B cell (primary cell): Measurements from ENCODE around the gene NIF3L1. TPM values are rescaled to one million over a fixed set of nuclear protein-coding genes. Genes with fewer than 3 reads are reported as not detected.
A peak's percentile ranks its signal among the peaks of the same experiment; 100 is the strongest.

ENCODE experiments used
- ATAC-seq: fragments of 200-7000 bp; cut with Tn5 transposase; one replicate; pipeline ENCODE4 v1.10.0; 2021; ENCODE audit warnings: low read depth, mild to moderate bottlenecking, moderate number of reproducible peaks, moderate library complexity
- CTCF ChIA-PET: fragments of 350-600 bp; sonication (Branson Sonifier 250); formaldehyde crosslinking; loops from one replicate; lab custom pipeline; 2021; ENCODE audit warnings: antibody characterized with exemption, inconsistent platforms; lab: Charles Lee
- POLR2A ChIA-PET: fragments of 350-600 bp; sonication (Branson Sonifier 250); formaldehyde crosslinking; loops from one replicate; lab custom pipeline; 2021; ENCODE audit warnings: antibody characterized with exemption; lab: Charles Lee
- DNase-seq: peaks from one replicate; pipeline ENCODE4 v3.0.0; 2013
- H2AFZ ChIP-seq: 2 replicates; pipeline ENCODE4 v1.6.1; 2012; ENCODE audit warnings: mild to moderate bottlenecking, low read depth, low read length; ENCODE audit not compliant: insufficient read depth, poor library complexity, severe bottlenecking
- H3K27ac ChIP-seq, 2 donors: 1 replicate in 1 of 2; 2 replicates in 1 of 2; pipeline ENCODE4 v1.5.1; 2012 to 2013; ENCODE audit warnings: low read length in 2 of 2, mild to moderate bottlenecking in 2 of 2, moderate library complexity in 1 of 2
- H3K27me3 ChIP-seq, 4 experiments: fragments of 200-600 bp in 1 of 4; sonication (generic) in 1 of 4; replicated peaks in 1 of 4; 1 replicate in 2 of 4; 2 replicates in 2 of 4; pipeline versions ENCODE4 v1.6.1 to v1.7.0; 2013 to 2016; ENCODE audit warnings: low read length in 3 of 4, mild to moderate bottlenecking in 2 of 4, mixed read lengths in 1 of 4, moderate library complexity in 1 of 4; ENCODE audit not compliant: insufficient read depth in 4 of 4, control insufficient read depth in 3 of 4; ENCODE audit errors: control extremely low read depth in 1 of 4
- H3K36me3 ChIP-seq, 2 experiments: replicated peaks in 1 of 2; 1 replicate in 1 of 2; 2 replicates in 1 of 2; pipeline versions ENCODE4 v1.6.1 to v1.7.1; 2013; ENCODE audit warnings: low read length in 1 of 2; ENCODE audit not compliant: insufficient read depth in 2 of 2, control insufficient read depth in 1 of 2; ENCODE audit errors: control extremely low read depth in 1 of 2, extremely low read depth in 1 of 2
- H3K4me1 ChIP-seq, 2 donors: fragments of 200-600 bp in 1 of 2; sonication (generic) in 1 of 2; 1 replicate in 1 of 2; 2 replicates in 1 of 2; pipeline versions ENCODE4 v1.5.1 to v1.6.1; 2013 to 2017; ENCODE audit warnings: low read length in 2 of 2; ENCODE audit not compliant: control insufficient read depth in 2 of 2, insufficient read depth in 2 of 2
- H3K4me2 ChIP-seq: replicated peaks from 2 replicates; pipeline ENCODE3; 2012; ENCODE audit warnings: mild to moderate bottlenecking, low read depth, low read length; ENCODE audit not compliant: poor library complexity, severe bottlenecking
- H3K4me3 ChIP-seq, 5 experiments: fragments of 200-600 bp in 1 of 5; sonication (generic) in 1 of 5; 1 replicate in 3 of 5; 2 replicates in 2 of 5; pipeline versions ENCODE4 v1.5.1 to v1.7.0; 2011 to 2016; ENCODE audit warnings: low read length in 4 of 5, mild to moderate bottlenecking in 4 of 5, low read depth in 2 of 5, control low read depth in 1 of 5, moderate library complexity in 1 of 5; ENCODE audit not compliant: insufficient read depth in 1 of 5; ENCODE audit errors: control extremely low read depth in 1 of 5, extremely low read depth in 1 of 5
- H3K79me2 ChIP-seq: fragments of 200-600 bp; sonication (generic); one replicate; pipeline ENCODE4 v1.6.0; 2016; ENCODE audit warnings: low read length; ENCODE audit not compliant: control insufficient read depth, insufficient read depth
- H3K9ac ChIP-seq: fragments of 200-600 bp; sonication (generic); 2 replicates; pipeline ENCODE4 v1.6.1; 2017; ENCODE audit warnings: mild to moderate bottlenecking, low read length, moderate library complexity
- H3K9me3 ChIP-seq, 3 donors: one replicate each; pipeline versions ENCODE4 v1.6.1 to v1.7.1; 2013; ENCODE audit warnings: low read length in 2 of 3; ENCODE audit not compliant: control insufficient read depth in 2 of 3, insufficient read depth in 1 of 3; ENCODE audit errors: control extremely low read depth in 1 of 3
- H4K20me1 ChIP-seq: 2 replicates; pipeline ENCODE4 v1.6.0; 2012; ENCODE audit warnings: mild to moderate bottlenecking, low read length; ENCODE audit not compliant: insufficient read depth, control insufficient read depth, poor library complexity, severe bottlenecking
- H3K27ac Mint-ChIP-seq: one replicate; pipeline ENCODE4 v1.8.0; 2021; ENCODE audit warnings: mixed read lengths
- H3K27me3 Mint-ChIP-seq: one replicate; pipeline ENCODE4 v1.8.0; 2021; ENCODE audit warnings: mixed read lengths
- H3K4me1 Mint-ChIP-seq: one replicate; pipeline ENCODE4 v1.8.0; 2021; ENCODE audit warnings: mixed read lengths
- H3K4me3 Mint-ChIP-seq: one replicate; pipeline ENCODE4 v1.8.0; 2021; ENCODE audit warnings: mixed read lengths
- H3K9me3 Mint-ChIP-seq: one replicate; pipeline ENCODE4 v1.8.0; 2022; ENCODE audit warnings: mixed read lengths; ENCODE audit not compliant: insufficient read depth
- EZH2 ChIP-seq: IDR thresholded peaks from 2 replicates; pipeline ENCODE4 v1.6.1; 2012; ENCODE audit warnings: borderline replicate concordance, low read depth, mild to moderate bottlenecking, moderate library complexity, low read length; ENCODE audit not compliant: insufficient read depth, poor library complexity, severe bottlenecking
- WGBS: methylation state at CpG from one replicate; pipeline ENCODE4 v1.1.5; 2013; ENCODE audit warnings: missing lambda C conversion rate; ENCODE audit not compliant: insufficient coverage; 5-methylcytosine and 5-hydroxymethylcytosine counted together
- intact Hi-C: fragments of 100-400 bp; cut with micrococcal nuclease; formaldehyde crosslinking; loops from one replicate; pipeline ENCODE4 v1.10.0; 2022
- polyA plus RNA-seq: library from polyadenylated mRNA; depleted of rRNA; stranded (reverse); fragments of >200 nt; gene quantifications from 2 replicates; pipeline ENCODE4 v1.2.3, GENCODE V29; 2012
- total RNA-seq, 2 donors: library from RNA; stranded (reverse); fragments of 120-200 nt in 1 of 2; gene quantifications; 1 replicate in 1 of 2; 2 replicates in 1 of 2; pipeline versions ENCODE4 v1.2.3 to v1.2.4, GENCODE V29; 2013 to 2022
- TF ChIP-seq, protein P1 (sequence below): fragments of 200-600 bp; IDR thresholded peaks from one replicate; pipeline ENCODE4 v1.8.0; 2022; ENCODE audit warnings: antibody characterized with exemption, mild to moderate bottlenecking

NIF3L1 gene
- total and polyA plus RNA-seq, 2 donors (not counting 1 experiment from before 2014, with no cell fraction given) = 22.6 to 26.7 TPM

DNA sequence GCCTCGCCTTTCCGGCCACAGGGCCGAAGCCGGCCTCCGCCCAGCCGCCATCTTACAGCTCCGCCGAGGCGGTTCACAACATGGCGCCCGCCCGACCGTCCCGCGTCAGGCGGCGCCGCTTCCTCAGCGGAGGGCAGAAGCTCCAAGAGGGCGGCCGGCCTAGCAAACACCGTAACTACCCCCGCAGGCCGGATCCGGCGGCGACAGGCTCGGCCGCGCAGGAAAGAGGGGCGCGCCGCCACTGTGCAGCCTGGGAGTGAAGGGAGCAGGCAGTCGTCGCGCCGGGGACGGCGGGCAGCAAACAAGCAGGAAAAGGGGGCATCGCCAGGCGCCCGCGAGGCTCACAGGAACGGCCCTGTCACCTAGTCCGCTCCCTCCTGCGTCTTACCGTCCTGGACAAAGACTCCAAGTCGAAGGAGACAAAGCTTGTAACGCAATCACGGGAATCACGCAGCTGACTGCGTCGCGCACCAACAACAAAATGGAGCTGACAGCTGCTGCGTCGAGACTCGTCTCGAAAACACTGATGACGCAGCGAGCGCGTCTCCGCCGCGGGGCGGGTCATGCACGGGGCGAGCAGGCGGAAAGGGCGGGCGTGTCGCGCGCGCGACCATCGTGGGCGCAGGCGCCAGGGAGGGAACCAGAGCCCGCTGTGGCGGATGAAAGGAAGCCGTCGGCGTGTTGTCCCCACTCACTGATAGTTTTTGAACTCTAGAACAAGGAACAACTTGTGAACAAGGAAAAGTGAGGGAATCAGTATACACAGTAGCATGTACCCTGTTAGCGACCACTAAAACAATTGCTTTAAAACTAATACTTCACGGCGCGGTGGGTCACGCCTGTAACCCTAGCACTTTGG, 24.8 kb upstream of the NIF3L1 start, which contains the start of gene CLK1:
TSS of gene CLK1 (minus strand) at position 483 of the 859 bp plus-strand sequence. CDS start 2,796 bp downstream, outside the sequence.
- no peaks in the 10 kb centered on the region for H3K27me3 ChIP-seq
- H3K4me3 ChIP-seq = peak within 1 kb of the TSS; percentile 85 to 100 (median 97)
- ChIA-PET POLR2A (interaction anchor here (0.6 to 2.8 kb wide), 24 partner anchors 9 to 1802 kb away, joined by 3 to 54 read pairs (median 4); partner anchors contain the start of genes ALS2, BZW1, CASP8 and CFLAR), CTCF (interaction anchor here (0.6 to 2.2 kb wide), 11 partner anchors 25 to 1520 kb away, joined by 3 to 13 read pairs (median 5); partner anchors contain the start of genes CFLAR, NIF3L1, ORC2 and PPIL3)
- peak within 1 kb of the TSS; percentile 86 for H2AFZ ChIP-seq
- peaks cover 27 to 31% of the 10 kb centered on the region in 2 donors for H3K4me1 ChIP-seq
- Mint-ChIP-seq H3K27ac (peak within 1 kb of the TSS; percentile 100), H3K4me3 (peak within 1 kb of the TSS; percentile 93), H3K4me1 (peaks cover 41% of the 10 kb centered on the region), H3K27me3 (no peaks in the 10 kb centered on the region), H3K9me3 (no peaks in the 10 kb centered on the region)
- peak within 1 kb of the TSS; percentile 98 to 99 for H3K27ac ChIP-seq
- TF ChIP-seq EZH2 = no peak
- TF ChIP-seq, protein P1, sequence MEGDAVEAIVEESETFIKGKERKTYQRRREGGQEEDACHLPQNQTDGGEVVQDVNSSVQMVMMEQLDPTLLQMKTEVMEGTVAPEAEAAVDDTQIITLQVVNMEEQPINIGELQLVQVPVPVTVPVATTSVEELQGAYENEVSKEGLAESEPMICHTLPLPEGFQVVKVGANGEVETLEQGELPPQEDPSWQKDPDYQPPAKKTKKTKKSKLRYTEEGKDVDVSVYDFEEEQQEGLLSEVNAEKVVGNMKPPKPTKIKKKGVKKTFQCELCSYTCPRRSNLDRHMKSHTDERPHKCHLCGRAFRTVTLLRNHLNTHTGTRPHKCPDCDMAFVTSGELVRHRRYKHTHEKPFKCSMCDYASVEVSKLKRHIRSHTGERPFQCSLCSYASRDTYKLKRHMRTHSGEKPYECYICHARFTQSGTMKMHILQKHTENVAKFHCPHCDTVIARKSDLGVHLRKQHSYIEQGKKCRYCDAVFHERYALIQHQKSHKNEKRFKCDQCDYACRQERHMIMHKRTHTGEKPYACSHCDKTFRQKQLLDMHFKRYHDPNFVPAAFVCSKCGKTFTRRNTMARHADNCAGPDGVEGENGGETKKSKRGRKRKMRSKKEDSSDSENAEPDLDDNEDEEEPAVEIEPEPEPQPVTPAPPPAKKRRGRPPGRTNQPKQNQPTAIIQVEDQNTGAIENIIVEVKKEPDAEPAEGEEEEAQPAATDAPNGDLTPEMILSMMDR = no peak
- H3K4me2 ChIP-seq = peak within 1 kb of the TSS; percentile 77
- 3% methylated on average over 89 of the region's 89 CpGs for WGBS
- ATAC-seq = peak; percentile 85
- H3K79me2 ChIP-seq = peaks cover 59% of the 10 kb centered on the region
- peak; percentile 97 for DNase-seq
- no peaks in the 10 kb centered on the region for H3K9me3 ChIP-seq
- H3K9ac ChIP-seq = peak within 1 kb of the TSS; percentile 100
- peaks cover 39% of the 10 kb centered on the region for H4K20me1 ChIP-seq
- peaks cover 3 to 26% of the 10 kb centered on the region in 2 experiments for H3K36me3 ChIP-seq
- intact Hi-C loops = loop anchor here (1.0 to 10.0 kb wide), 8 partner anchors 25 to 1400 kb away; partner anchors contain the start of genes ALS2, BZW1, NIF3L1 and NOP58
